Cardiac muscle cell (in vitro differentiated cells and primary cell): ENCODE measurements around the gene CFAP210. TPM values are rescaled to one million over a fixed set of nuclear protein-coding genes. Genes with fewer than 3 reads are reported as not detected.

Experiments
- DNase-seq, 2 donors: peaks; one replicate each; pipeline versions ENCODE4 v3.0.0 to v3.0.0-alpha.2; 2010 to 2017; ENCODE audit warnings: low read depth in 1 of 2, low spot score in 1 of 2
- H3K27ac ChIP-seq: fragments of 200-600 bp; sonication (generic); 2 replicates; pipeline ENCODE4 v1.5.1; 2016
- H3K27me3 ChIP-seq: fragments of 200-600 bp; sonication (generic); 2 replicates; pipeline ENCODE4 v1.6.0; 2016; ENCODE audit warnings: control low read depth
- H3K36me3 ChIP-seq: fragments of 200-600 bp; sonication (generic); 2 replicates; pipeline ENCODE4 v1.5.1; 2016; ENCODE audit warnings: control low read depth
- H3K4me1 ChIP-seq: fragments of 200-600 bp; sonication (generic); 2 replicates; pipeline ENCODE4 v1.8.1; 2017; ENCODE audit warnings: low read depth, mild to moderate bottlenecking, mixed run types
- H3K4me3 ChIP-seq: fragments of 200-600 bp; sonication (generic); 2 replicates; pipeline ENCODE4 v1.5.1; 2016; ENCODE audit warnings: mild to moderate bottlenecking
- H3K9me3 ChIP-seq: fragments of 200-600 bp; sonication (generic); 2 replicates; pipeline ENCODE4 v1.5.1; 2017; ENCODE audit warnings: low read depth, mild to moderate bottlenecking, control low read depth
- polyA plus RNA-seq: library from polyadenylated mRNA; unstranded; fragments of >200 nt; fragmentation: Nextera tagmentation; extraction: Ambion mirVana; gene quantifications from 2 replicates; pipeline ENCODE4 v1.2.1, GENCODE V29; 2016
- total RNA-seq: library from RNA; depleted of rRNA; stranded (reverse); fragments of >200 nt; gene quantifications from 2 replicates; pipeline ENCODE4 v1.2.3, GENCODE V29; 2016
- TF ChIP-seq, protein P1 (sequence below): IDR thresholded peaks from 2 replicates; pipeline ENCODE4 v1.5.1; 2012; ENCODE audit warnings: low read depth, mild to moderate bottlenecking, low read length

Gene CFAP210
- total RNA-seq = not detected in 2 replicates
- polyA plus RNA-seq = 0.28 and 0.31 TPM in 2 replicates

GRCh38 chr2:169694113-169694893 is at the start of gene CFAP210, which contains the start of gene PHOSPHO2:
Gene CFAP210, minus strand, starts transcription at chr2:169694405. Its CDS starts 78 bp downstream, at chr2:169694327.
Gene PHOSPHO2, plus strand, starts transcription at chr2:169694469. Its CDS starts 6,503 bp downstream, at chr2:169700972.
- Histone ChIP-seq H3K27ac (peak within 1 kb of the TSS; percentile 83), H3K27me3 (no peaks in the 10 kb centered on the region), H3K36me3 (no peaks in the 10 kb centered on the region), H3K4me1 (no peaks in the 10 kb centered on the region), H3K4me3 (peak within 1 kb of the TSS; percentile 65), H3K9me3 (no peaks in the 10 kb centered on the region)
- TF ChIP-seq, protein P1, sequence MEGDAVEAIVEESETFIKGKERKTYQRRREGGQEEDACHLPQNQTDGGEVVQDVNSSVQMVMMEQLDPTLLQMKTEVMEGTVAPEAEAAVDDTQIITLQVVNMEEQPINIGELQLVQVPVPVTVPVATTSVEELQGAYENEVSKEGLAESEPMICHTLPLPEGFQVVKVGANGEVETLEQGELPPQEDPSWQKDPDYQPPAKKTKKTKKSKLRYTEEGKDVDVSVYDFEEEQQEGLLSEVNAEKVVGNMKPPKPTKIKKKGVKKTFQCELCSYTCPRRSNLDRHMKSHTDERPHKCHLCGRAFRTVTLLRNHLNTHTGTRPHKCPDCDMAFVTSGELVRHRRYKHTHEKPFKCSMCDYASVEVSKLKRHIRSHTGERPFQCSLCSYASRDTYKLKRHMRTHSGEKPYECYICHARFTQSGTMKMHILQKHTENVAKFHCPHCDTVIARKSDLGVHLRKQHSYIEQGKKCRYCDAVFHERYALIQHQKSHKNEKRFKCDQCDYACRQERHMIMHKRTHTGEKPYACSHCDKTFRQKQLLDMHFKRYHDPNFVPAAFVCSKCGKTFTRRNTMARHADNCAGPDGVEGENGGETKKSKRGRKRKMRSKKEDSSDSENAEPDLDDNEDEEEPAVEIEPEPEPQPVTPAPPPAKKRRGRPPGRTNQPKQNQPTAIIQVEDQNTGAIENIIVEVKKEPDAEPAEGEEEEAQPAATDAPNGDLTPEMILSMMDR = no peak
- DNase-seq = peak; percentile 98

- Histone ChIP-seq H3K4me3 (no peak overlapping the region), H3K27ac (no peak overlapping the region), H3K27me3 (no peaks in the 10 kb centered on the region), H3K4me1 (no peaks in the 10 kb centered on the region), H3K9me3 (no peaks in the 10 kb centered on the region), H3K36me3 (peaks cover 33% of the 10 kb centered on the region)
- TF ChIP-seq, protein P1 = no peak
- DNase-seq = no peak
These were observed 49.3 kb upstream of the CFAP210 start for GRCh38 chr2:169743549-169743948.

DNA sequence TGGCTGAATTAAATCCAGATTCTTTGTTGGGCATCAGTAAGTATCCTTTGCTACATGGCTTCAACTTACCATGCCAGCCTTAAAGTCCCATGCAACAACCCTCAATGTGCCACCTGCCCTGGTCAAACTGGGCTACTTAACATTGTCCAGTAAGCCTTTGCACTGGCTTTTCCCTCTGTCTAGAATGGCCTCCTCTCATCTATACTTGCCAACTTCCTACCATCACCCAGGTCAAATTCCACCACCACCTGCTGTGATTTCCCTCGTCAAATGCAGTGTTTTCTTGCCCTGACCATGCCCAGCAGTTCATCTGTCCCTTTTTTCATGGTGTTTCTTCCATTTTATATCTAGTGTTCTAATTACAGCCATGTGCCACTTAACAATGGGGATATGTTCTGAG is 45.1 kb upstream of the CFAP210 start:
- DNase-seq = no peak
- TF ChIP-seq, protein P1 = no peak
- peaks cover 26% of the 10 kb centered on the region for H3K36me3 ChIP-seq
- peaks cover 23% of the 10 kb centered on the region for H3K4me1 ChIP-seq
- H3K27ac ChIP-seq = no peak overlapping the region
- no peaks in the 10 kb centered on the region for H3K27me3 ChIP-seq
- H3K4me3 ChIP-seq = no peak overlapping the region
- H3K9me3 ChIP-seq = no peaks in the 10 kb centered on the region

DNA sequence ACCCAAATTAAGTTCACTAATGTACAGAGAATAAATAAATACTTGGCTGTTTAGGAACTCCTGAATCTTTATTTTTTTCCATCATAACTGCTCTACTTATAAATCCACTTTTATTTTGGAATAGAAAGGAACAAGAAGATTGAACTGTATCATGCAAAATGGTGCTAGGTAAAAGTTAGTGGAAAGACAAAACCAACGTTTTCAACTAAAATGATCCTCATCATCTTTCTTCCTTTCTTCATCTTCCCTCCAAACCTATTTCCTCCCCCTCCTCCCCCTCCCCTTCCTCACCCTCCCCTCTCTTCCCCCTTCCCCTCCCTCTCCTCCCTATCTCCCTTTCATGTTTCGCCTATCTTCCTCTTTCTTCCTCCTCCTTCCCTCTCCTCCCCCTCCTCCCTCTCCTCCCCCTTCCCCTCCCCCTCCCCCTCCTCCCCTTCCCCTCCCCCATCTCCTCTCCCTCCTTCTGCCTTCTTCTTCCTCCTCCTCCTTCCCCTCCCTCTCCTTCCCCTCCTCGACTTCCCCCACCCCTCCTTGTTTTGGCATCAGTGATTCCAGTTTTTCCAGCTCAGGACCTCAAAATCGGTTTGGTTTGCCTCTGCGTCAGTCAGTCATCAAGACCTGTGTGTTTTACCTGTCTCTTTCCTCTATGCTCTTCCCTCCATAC is 44.5 kb upstream of the CFAP210 start:
- Histone ChIP-seq H3K27me3 (no peaks in the 10 kb centered on the region), H3K27ac (no peak overlapping the region), H3K4me1 (peaks cover 23% of the 10 kb centered on the region), H3K4me3 (no peak overlapping the region), H3K36me3 (peaks cover 25% of the 10 kb centered on the region), H3K9me3 (no peaks in the 10 kb centered on the region)
- no peak for DNase-seq
- TF ChIP-seq, protein P1 = no peak

GRCh38 chr2:169736902-169737301 is 42.7 kb upstream of the CFAP210 start:
- H3K4me1 ChIP-seq = peaks cover 23% of the 10 kb centered on the region
- no peaks in the 10 kb centered on the region for H3K9me3 ChIP-seq
- peak overlapping the region; percentile 2 for H3K4me3 ChIP-seq
- DNase-seq = no peak
- peaks cover 8% of the 10 kb centered on the region for H3K36me3 ChIP-seq
- TF ChIP-seq, protein P1 = no peak
- H3K27me3 ChIP-seq = no peaks in the 10 kb centered on the region
- no peak overlapping the region for H3K27ac ChIP-seq
